HepG2 (cell line): Measurements from ENCODE around the gene RBM47. TPM values are rescaled to one million over a fixed set of nuclear protein-coding genes. Genes with fewer than 3 reads are reported as not detected.
"Not testable (repeated sequence)": the region's sequence is repeated elsewhere in the genome, so short reads cannot be mapped to it uniquely, and the experiment has no call there.

ENCODE experiments used
- ATAC-seq: fragments of 200-7000 bp; cut with Tn5 transposase; 3 replicates; pipeline ENCODE4 v1.9.1; 2020; ENCODE audit warnings: mild to moderate bottlenecking, moderate library complexity
- BruUV-seq: library from RNA; stranded (reverse); fragments of 400-500 nt; replicated peaks from 2 replicates; lab custom pipeline; 2021; lab: Mats Ljungman, UMichigan
- CTCF ChIA-PET: fragments of 300-600 bp; formaldehyde crosslinking; extraction: SDS; loops from one replicate; lab custom pipeline; 2021; ENCODE audit warnings: low total read pairs, inconsistent platforms, low intra/inter-chr PET ratio; lab: Yijun Ruan, JAX
- POLR2A ChIA-PET: fragments of 350-600 bp; sonication (Branson Sonifier 250); formaldehyde crosslinking; loops from one replicate; lab custom pipeline; 2020; ENCODE audit warnings: antibody characterized with exemption, inconsistent platforms; lab: Yijun Ruan, JAX
- DNase-seq: peaks from one replicate; pipeline ENCODE4 v3.0.0-alpha.2; 2015; ENCODE audit warnings: low spot score
- FAIRE-seq: peaks from 3 replicates; lab custom pipeline; 2011; peaks lifted over from hg19 to GRCh38; lab: Jason Lieb, UNC
- H2AFZ ChIP-seq: one replicate; pipeline ENCODE4 v1.6.1; 2011; ENCODE audit warnings: low read length, inconsistent platforms
- H3K27ac ChIP-seq: fragments of 300-600 bp; 3 replicates; pipeline ENCODE4 v1.8.0; 2011; ENCODE audit warnings: mixed run types, mild to moderate bottlenecking, mixed read lengths, low read length, inconsistent platforms; ENCODE audit not compliant: insufficient read depth; ENCODE audit errors: extremely low read length
- H3K27me3 ChIP-seq, 2 experiments: fragments of 200-600 bp in 1 of 2; 2 replicates in 1 of 2; 3 replicates in 1 of 2; pipeline versions ENCODE4 v1.6.0 to v1.8.0; 2011; ENCODE audit warnings: low read length in 2 of 2, mild to moderate bottlenecking in 2 of 2, moderate library complexity in 2 of 2, inconsistent platforms in 1 of 2; ENCODE audit not compliant: insufficient read depth in 2 of 2, control insufficient read depth in 1 of 2
- H3K36me3 ChIP-seq, 2 experiments: fragments of 200-600 bp in 1 of 2; replicated peaks in 1 of 2; 2 replicates in 1 of 2; 3 replicates in 1 of 2; pipeline versions ENCODE4 v1.5.1 to v1.8.0; 2011; ENCODE audit warnings: low read length in 2 of 2, inconsistent platforms in 1 of 2; ENCODE audit not compliant: insufficient read depth in 2 of 2, control insufficient read depth in 1 of 2
- H3K4me1 ChIP-seq: 2 replicates; pipeline ENCODE4 v1.5.1; 2012; ENCODE audit warnings: low read length, inconsistent platforms; ENCODE audit not compliant: insufficient read depth
- H3K4me2 ChIP-seq: 2 replicates; pipeline ENCODE4 v1.6.0; 2011; ENCODE audit warnings: low read depth, low read length, inconsistent platforms
- H3K4me3 ChIP-seq, 3 experiments: fragments of 200-600 bp in 1 of 3; sonication (generic), shearing (Covaris generic) in 1 of 3; replicated peaks in 1 of 3; 2 replicates each; pipeline ENCODE4 v1.5.1; 2011 to 2016; ENCODE audit warnings: low read length in 3 of 3, inconsistent platforms in 2 of 3, low read depth in 2 of 3, mild to moderate bottlenecking in 2 of 3, control low read depth in 1 of 3, mixed read lengths in 1 of 3; ENCODE audit not compliant: insufficient read depth in 1 of 3
- H3K79me2 ChIP-seq: one replicate; pipeline ENCODE4 v1.6.1; 2011; ENCODE audit warnings: low read length, inconsistent platforms; ENCODE audit not compliant: insufficient read depth
- H3K9ac ChIP-seq: 2 replicates; pipeline ENCODE4 v1.6.0; 2011; ENCODE audit warnings: mild to moderate bottlenecking, low read depth, low read length, inconsistent platforms; ENCODE audit not compliant: insufficient read depth
- H3K9me3 ChIP-seq: 2 replicates; pipeline ENCODE4 v1.5.1; 2012; ENCODE audit warnings: mild to moderate bottlenecking, low read length
- H4K20me1 ChIP-seq: 2 replicates; pipeline ENCODE4 v1.6.0; 2011; ENCODE audit warnings: inconsistent platforms, mild to moderate bottlenecking, low read length, moderate library complexity; ENCODE audit not compliant: insufficient read depth
- ARID2 ChIP-seq: sonication (generic); formaldehyde crosslinking; IDR thresholded peaks from 2 replicates; pipeline ENCODE4 v1.8.1; 2022; ENCODE audit warnings: mild to moderate bottlenecking, missing genetic modification reagents, borderline replicate concordance
- BHLHE40 ChIP-seq: IDR thresholded peaks from 2 replicates; pipeline ENCODE4 v1.6.1; 2011; ENCODE audit warnings: low read length, improper control_type of control experiment
- FOXA1 ChIP-seq, 2 experiments: fragments of 450-650 bp in 1 of 2; sonication (generic) in 1 of 2; formaldehyde crosslinking in 1 of 2; IDR thresholded peaks; 2 replicates each; pipeline versions ENCODE4 v1.4.0 to v1.6.1; 2016 to 2020; ENCODE audit warnings: missing genetic modification reagents in 1 of 2
- SALL2 ChIP-seq: sonication (generic); formaldehyde crosslinking; IDR thresholded peaks from 2 replicates; pipeline ENCODE4 v1.8.1; 2023; ENCODE audit warnings: mild to moderate bottlenecking, missing genetic modification reagents, inconsistent platforms
- SMAD3 ChIP-seq: sonication (generic); formaldehyde crosslinking; IDR thresholded peaks from 2 replicates; pipeline ENCODE4 v1.4.0; 2020; ENCODE audit warnings: missing genetic modification reagents
- ZNF746 ChIP-seq: sonication (generic); formaldehyde crosslinking; IDR thresholded peaks from 2 replicates; pipeline ENCODE4 v1.8.0; 2022; ENCODE audit warnings: mild to moderate bottlenecking, missing genetic modification reagents
- WGBS: methylation state at CpG from one replicate; pipeline ENCODE4 v1.1.6; 2017; ENCODE audit warnings: low lambda C conversion rate; 5-methylcytosine and 5-hydroxymethylcytosine counted together
- in situ Hi-C: cut with HindIII; loops from 2 replicates; pipeline ENCODE4 v1.10.0; 2017; ENCODE audit warnings: low pct_unique_long_range_greater_than_20kb; ENCODE audit not compliant: extremely low pct_ligation_motif_present
- intact Hi-C: fragments of 100-400 bp; cut with micrococcal nuclease; formaldehyde crosslinking; loops from one replicate; pipeline ENCODE4 v1.10.0; 2022; ENCODE audit not compliant: unreplicated experiment
- polyA plus RNA-seq, 8 experiments: library from polyadenylated mRNA; depleted of rRNA in 3 of 8; stranded (reverse) in 7 of 8; unstranded in 1 of 8; fragments of >200 nt; fragmentation: Illumina TruSeq in 4 of 8; extraction: Trizol in 4 of 8; gene quantifications; 2 replicates each; pipeline versions ENCODE4 v1.2.1 to v1.2.3, GENCODE V29; 2011 to 2016; ENCODE audit warnings: low read depth in 4 of 8, missing spikeins in 1 of 8, mixed read lengths in 1 of 8; ENCODE audit not compliant: insufficient read depth in 1 of 8
- total RNA-seq, 5 experiments: library from RNA; depleted of rRNA; stranded (reverse); fragments of >200 nt; fragmentation: Illumina TruSeq; extraction: Trizol; gene quantifications; 2 replicates each; pipeline ENCODE4 v1.2.3, GENCODE V29; 2016; ENCODE audit warnings: low read depth in 1 of 5
- TF ChIP-seq, protein P1 (sequence below), 2 experiments: sonication (generic) in 1 of 2; formaldehyde crosslinking in 1 of 2; IDR thresholded peaks; 2 replicates each; pipeline versions ENCODE4 v1.5.1 to v1.6.1; 2011 to 2020; ENCODE audit warnings: borderline replicate concordance in 1 of 2, low read depth in 1 of 2, low read length in 1 of 2, mild to moderate bottlenecking in 1 of 2, missing genetic modification reagents in 1 of 2, moderate library complexity in 1 of 2
- TF ChIP-seq, protein P2 (sequence below): sonication (generic); formaldehyde crosslinking; IDR thresholded peaks from 2 replicates; pipeline ENCODE4 v1.8.1; 2023; ENCODE audit warnings: mild to moderate bottlenecking, missing genetic modification reagents

Gene RBM47
- total and polyA plus RNA-seq, 2 of the 13 experiments (the other 11 are each of a cell fraction or from before 2014, with no cell fraction given), result 1.2 to 2.5 TPM

- H3K9me3 ChIP-seq, POLR2A ChIA-PET, intact Hi-C loops, H3K4me1 ChIP-seq, H3K27me3 ChIP-seq, in situ Hi-C loops, FAIRE-seq, DNase-seq, CTCF ChIA-PET, H3K36me3 ChIP-seq, H3K9ac ChIP-seq, H3K79me2 ChIP-seq, H4K20me1 ChIP-seq, H2AFZ ChIP-seq, H3K27ac ChIP-seq, H3K4me2 ChIP-seq, BruUV-seq, H3K4me3 ChIP-seq, ATAC-seq: not testable (repeated sequence)
- WGBS, result 89% methylated on average over 10 of the region's 10 CpGs
These were observed 194.4 kb downstream of the RBM47 start for GRCh38 chr4:40435306-40435705.

DNA sequence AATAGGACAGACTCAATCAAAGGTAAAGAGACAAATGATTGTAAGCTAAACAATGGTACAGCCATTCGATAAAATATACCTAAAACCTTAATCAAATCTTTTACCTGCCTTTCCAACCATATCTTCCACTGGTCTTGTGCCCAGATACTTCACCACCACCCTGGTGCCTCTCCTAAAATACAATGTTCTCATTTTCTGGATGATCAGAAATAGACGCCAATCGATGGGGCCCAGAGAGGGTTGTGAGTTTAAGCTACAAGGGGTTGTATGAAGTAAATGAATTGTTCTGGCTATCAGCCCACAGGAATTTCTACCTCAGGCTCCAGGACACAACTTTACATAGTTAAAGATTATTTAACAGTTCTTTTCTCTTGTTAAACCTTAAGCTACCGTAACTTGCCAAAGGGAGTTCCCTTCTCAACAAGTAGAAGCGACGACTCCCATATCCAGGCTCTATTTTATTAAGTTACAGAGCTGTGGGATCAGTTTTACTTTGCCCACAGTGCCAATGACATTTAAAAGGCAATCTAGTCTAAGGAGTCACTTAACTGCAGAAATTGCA lies 195.5 kb downstream of the RBM47 start:
- H3K4me2 ChIP-seq, result no peak overlapping the region
- BruUV-seq, result no TSS peak
- ATAC-seq, result no peak
- no peak for FAIRE-seq
- no peaks in the 10 kb centered on the region for H3K9me3 ChIP-seq
- peaks cover 12% of the 10 kb centered on the region for H3K4me1 ChIP-seq
- no peaks in the 10 kb centered on the region for H3K79me2 ChIP-seq
- H3K27ac ChIP-seq, result no peak overlapping the region
- H3K36me3 ChIP-seq, result no peaks in the 10 kb centered on the region
- H3K9ac ChIP-seq, result no peak overlapping the region
- POLR2A ChIA-PET, result no interaction called here
- TF ChIP-seq, protein P1, sequence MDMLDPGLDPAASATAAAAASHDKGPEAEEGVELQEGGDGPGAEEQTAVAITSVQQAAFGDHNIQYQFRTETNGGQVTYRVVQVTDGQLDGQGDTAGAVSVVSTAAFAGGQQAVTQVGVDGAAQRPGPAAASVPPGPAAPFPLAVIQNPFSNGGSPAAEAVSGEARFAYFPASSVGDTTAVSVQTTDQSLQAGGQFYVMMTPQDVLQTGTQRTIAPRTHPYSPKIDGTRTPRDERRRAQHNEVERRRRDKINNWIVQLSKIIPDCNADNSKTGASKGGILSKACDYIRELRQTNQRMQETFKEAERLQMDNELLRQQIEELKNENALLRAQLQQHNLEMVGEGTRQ (IDR thresholded peaks at IDR 0.05; ENCODE audit: low read depth, low read length), result no peak
- TF ChIP-seq, protein P1 (CRISPR knock-in tag; IDR thresholded peaks at IDR 0.05; ENCODE audit: borderline replicate concordance), result no peak
- TF ChIP-seq SALL2 (no peak), FOXA1 (IDR thresholded peaks at IDR 0.05) (no peak), FOXA1 (CRISPR knock-in tag; IDR thresholded peaks at IDR 0.05) (no peak), SMAD3 (no peak), ARID2 (CRISPR knock-in tag) (no peak), ZNF746 (CRISPR knock-in tag) (no peak), BHLHE40 (no peak)
- TF ChIP-seq, protein P2, sequence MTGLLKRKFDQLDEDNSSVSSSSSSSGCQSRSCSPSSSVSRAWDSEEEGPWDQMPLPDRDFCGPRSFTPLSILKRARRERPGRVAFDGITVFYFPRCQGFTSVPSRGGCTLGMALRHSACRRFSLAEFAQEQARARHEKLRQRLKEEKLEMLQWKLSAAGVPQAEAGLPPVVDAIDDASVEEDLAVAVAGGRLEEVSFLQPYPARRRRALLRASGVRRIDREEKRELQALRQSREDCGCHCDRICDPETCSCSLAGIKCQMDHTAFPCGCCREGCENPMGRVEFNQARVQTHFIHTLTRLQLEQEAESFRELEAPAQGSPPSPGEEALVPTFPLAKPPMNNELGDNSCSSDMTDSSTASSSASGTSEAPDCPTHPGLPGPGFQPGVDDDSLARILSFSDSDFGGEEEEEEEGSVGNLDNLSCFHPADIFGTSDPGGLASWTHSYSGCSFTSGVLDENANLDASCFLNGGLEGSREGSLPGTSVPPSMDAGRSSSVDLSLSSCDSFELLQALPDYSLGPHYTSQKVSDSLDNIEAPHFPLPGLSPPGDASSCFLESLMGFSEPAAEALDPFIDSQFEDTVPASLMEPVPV (CRISPR knock-in tag), result no peak
- intact Hi-C loops, result no loop called here
- H4K20me1 ChIP-seq, result no peaks in the 10 kb centered on the region
- DNase-seq, result no peak
- no peaks in the 10 kb centered on the region for H3K27me3 ChIP-seq
- WGBS, result 91% methylated on average over 6 of the region's 6 CpGs
- CTCF ChIA-PET, result no interaction called here
- no peak overlapping the region for H3K4me3 ChIP-seq
- in situ Hi-C loops, result no loop called here
- no peak overlapping the region for H2AFZ ChIP-seq
